Measurements from ENCODE around the gene KDELR3.

Gene KDELR3

GRCh38 chr22:38467904-38468442, at the start of gene KDELR3:
Gene KDELR3, plus strand, starts transcription at chr22:38468096. Its CDS starts 138 bp downstream, at chr22:38468234.
- DNase-seq: no peak

GRCh38 chr22:38418589-38418988, 49.3 kb upstream of the KDELR3 start:
- DNase-seq: no peak

- no peak for DNase-seq
Observed at GRCh38 chr22:38419121-38419857, 48.6 kb upstream of the KDELR3 start.

- DNase-seq: no peak
Observed at GRCh38 chr22:38419858-38420160, 48.1 kb upstream of the KDELR3 start.

GRCh38 chr22:38420734-38421133, 47.2 kb upstream of the KDELR3 start:
- no peak for DNase-seq

- DNase-seq: no peak
Observed at GRCh38 chr22:38422611-38423511, 45.0 kb upstream of the KDELR3 start.

- DNase-seq: no peak
Observed at GRCh38 chr22:38423512-38424503, 44.1 kb upstream of the KDELR3 start.

- no peak for DNase-seq
Observed at GRCh38 chr22:38424525-38425080, 43.3 kb upstream of the KDELR3 start.

GRCh38 chr22:38426628-38427027, 41.3 kb upstream of the KDELR3 start:
- DNase-seq: no peak

GRCh38 chr22:38427465-38427864, 40.4 kb upstream of the KDELR3 start:
- DNase-seq: no peak

- DNase-seq: no peak
Observed at GRCh38 chr22:38427940-38428339, 40.0 kb upstream of the KDELR3 start.

GRCh38 chr22:38428714-38429113, 39.2 kb upstream of the KDELR3 start:
- no peak for DNase-seq

- DNase-seq: no peak
Observed at GRCh38 chr22:38429499-38430068, 38.3 kb upstream of the KDELR3 start.

- no peak for DNase-seq
Observed at GRCh38 chr22:38431266-38432010, 36.5 kb upstream of the KDELR3 start.

- no peak for DNase-seq
Observed at GRCh38 chr22:38432264-38432663, 35.6 kb upstream of the KDELR3 start.

- DNase-seq: no peak
Observed at GRCh38 chr22:38433871-38434270, 34.0 kb upstream of the KDELR3 start.

GRCh38 chr22:38435010-38435409, 32.9 kb upstream of the KDELR3 start:
- DNase-seq: no peak

- DNase-seq: no peak
Observed at GRCh38 chr22:38435965-38436364, 31.9 kb upstream of the KDELR3 start.

GRCh38 chr22:38436629-38437395, 31.1 kb upstream of the KDELR3 start:
- DNase-seq: no peak

GRCh38 chr22:38437416-38437815, 30.5 kb upstream of the KDELR3 start:
- DNase-seq: no peak

Data from NCI-H1048 (cell line).